ENCODE data around the gene ABHD12.
A peak's percentile ranks its signal among the peaks of the same experiment; 100 is the strongest.

Gene ABHD12

GRCh38 chr20:25301357-25301920, 89.2 kb downstream of the ABHD12 start:
- no peak for TF ChIP-seq CTCF (conservative IDR thresholded peaks at IDR 0.05; ENCODE audit: control insufficient read depth, insufficient read depth, low read depth, low read length)
- no peak for DNase-seq (ENCODE audit: low read depth)
- H3K4me3 ChIP-seq (ENCODE audit: control insufficient read depth, low read depth, low read length) = no peak overlapping the region

- peak; percentile 26 for TF ChIP-seq CTCF (conservative IDR thresholded peaks at IDR 0.05; ENCODE audit: control insufficient read depth, insufficient read depth, low read depth, low read length)
- H3K4me3 ChIP-seq (ENCODE audit: control insufficient read depth, low read depth, low read length) = no peak overlapping the region
- DNase-seq (ENCODE audit: low read depth) = peak; percentile 65
These were observed 90.0 kb downstream of the ABHD12 start for GRCh38 chr20:25300496-25301170.

- TF ChIP-seq CTCF (conservative IDR thresholded peaks at IDR 0.05; ENCODE audit: control insufficient read depth, insufficient read depth, low read depth, low read length) = no peak
- peak; percentile 33 for DNase-seq (ENCODE audit: low read depth)
- H3K4me3 ChIP-seq (ENCODE audit: control insufficient read depth, low read depth, low read length) = no peak overlapping the region
These were observed 90.8 kb downstream of the ABHD12 start for GRCh38 chr20:25299806-25300205.

- no peak for TF ChIP-seq CTCF (conservative IDR thresholded peaks at IDR 0.05; ENCODE audit: control insufficient read depth, insufficient read depth, low read depth, low read length)
- no peak overlapping the region for H3K4me3 ChIP-seq (ENCODE audit: control insufficient read depth, low read depth, low read length)
- DNase-seq (ENCODE audit: low read depth) = no peak
These were observed 93.3 kb downstream of the ABHD12 start for GRCh38 chr20:25297141-25297905.

- peak; percentile 36 for TF ChIP-seq CTCF (conservative IDR thresholded peaks at IDR 0.05; ENCODE audit: control insufficient read depth, insufficient read depth, low read depth, low read length)
- H3K4me3 ChIP-seq (ENCODE audit: control insufficient read depth, low read depth, low read length) = no peak overlapping the region
- peak; percentile 57 for DNase-seq (ENCODE audit: low read depth)
These were observed 94.2 kb downstream of the ABHD12 start for GRCh38 chr20:25296094-25297093.

Data from fibroblast of mammary gland (primary cell).